ENCODE data around the gene ADAM22.

DNA sequence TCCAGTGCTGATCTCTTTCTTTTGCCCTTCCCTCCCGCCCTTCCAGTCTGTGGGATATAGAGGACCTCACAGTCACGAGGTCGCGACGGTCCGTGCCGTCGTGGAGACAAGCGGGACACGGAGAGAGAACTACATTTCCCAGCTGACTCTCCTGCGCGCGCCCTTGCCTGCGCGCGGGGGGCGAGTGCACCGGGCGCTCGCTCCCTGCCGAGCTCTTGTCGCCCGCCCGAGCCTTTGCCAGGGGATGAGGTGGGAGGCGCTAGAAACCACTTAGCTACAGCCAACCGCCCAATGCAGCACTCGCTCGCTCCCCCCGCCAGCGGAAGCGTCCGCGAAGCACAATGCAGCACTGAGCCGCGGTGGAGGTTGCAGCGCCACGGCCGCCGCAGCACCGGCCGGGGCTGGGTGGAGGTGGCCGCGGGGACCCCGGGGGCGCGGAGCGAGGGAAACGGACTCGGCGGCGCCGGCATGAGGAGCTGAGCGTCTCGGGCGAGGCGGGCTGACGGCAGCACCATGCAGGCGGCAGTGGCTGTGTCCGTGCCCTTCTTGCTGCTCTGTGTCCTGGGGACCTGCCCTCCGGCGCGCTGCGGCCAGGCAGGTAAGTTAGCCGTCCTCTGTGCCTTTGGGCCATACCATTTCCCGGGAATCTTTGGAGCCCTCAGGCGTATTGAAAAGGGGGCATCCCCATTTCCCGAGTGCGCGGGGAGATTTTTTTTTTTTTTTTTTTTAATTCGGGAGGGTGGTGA lies at the start of gene ADAM22:
- TF ChIP-seq CTCF (IDR thresholded peaks at IDR 0.05) (no peak), EP300 (IDR thresholded peaks at IDR 0.05) (no peak)

All from ovary (tissue), 3 donors.